Measurements from ENCODE around the gene ADTRP.

The ADTRP gene

GRCh38 chr6:11761744-11762620 lies 16.6 kb downstream of the ADTRP start:
- Histone ChIP-seq H3K9ac (ENCODE audit: low read length in 5 of 5) (no peak overlapping the region), H3K4me3 (ENCODE audit: low read depth in 1 of 5, low read length in 5 of 5) (no peak overlapping the region), H3K4me1 (ENCODE audit: control insufficient read depth in 5 of 5, insufficient read depth in 5 of 5, low read length in 5 of 5) (peaks cover 4 to 23% (median 19%) of the 10 kb centered on the region in 5 donors), H3K36me3 (ENCODE audit: control insufficient read depth in 5 of 5, insufficient read depth in 5 of 5, low read length in 5 of 5) (no peaks in the 10 kb centered on the region), H3K9me3 (ENCODE audit: control insufficient read depth in 5 of 5, low read length in 5 of 5) (peaks cover 0 to 7% (median 5%) of the 10 kb centered on the region in 5 donors), H3K27ac (ENCODE audit: low read depth, low read length) (no peak overlapping the region), H3K27me3 (ENCODE audit: control insufficient read depth in 5 of 5, insufficient read depth in 4 of 5, low read length in 5 of 5) (no peaks in the 10 kb centered on the region)

GRCh38 chr6:11760015-11760473 lies 18.6 kb downstream of the ADTRP start:
- no peak overlapping the region for H3K27ac ChIP-seq (ENCODE audit: low read depth, low read length)

GRCh38 chr6:11758878-11759277 lies 19.7 kb downstream of the ADTRP start:
- no peak overlapping the region for H3K4me3 ChIP-seq (ENCODE audit: low read depth in 1 of 5, low read length in 5 of 5)
- H3K27ac ChIP-seq (ENCODE audit: low read depth, low read length): no peak overlapping the region
- H3K9me3 ChIP-seq (ENCODE audit: control insufficient read depth in 5 of 5, low read length in 5 of 5): peaks cover 0 to 7% (median 5%) of the 10 kb centered on the region in 5 donors
- no peaks in the 10 kb centered on the region for H3K27me3 ChIP-seq (ENCODE audit: control insufficient read depth in 5 of 5, insufficient read depth in 4 of 5, low read length in 5 of 5)
- H3K9ac ChIP-seq (ENCODE audit: low read length in 5 of 5): no peak overlapping the region
- H3K36me3 ChIP-seq (ENCODE audit: control insufficient read depth in 5 of 5, insufficient read depth in 5 of 5, low read length in 5 of 5): no peaks in the 10 kb centered on the region
- peaks cover 0 to 16% (median 11%) of the 10 kb centered on the region in 5 donors for H3K4me1 ChIP-seq (ENCODE audit: control insufficient read depth in 5 of 5, insufficient read depth in 5 of 5, low read length in 5 of 5)

More at GRCh38 chr6:11760015-11760473, 18.6 kb downstream of the ADTRP start:
- H3K9me3 ChIP-seq (ENCODE audit: control insufficient read depth in 5 of 5, low read length in 5 of 5): peaks cover 0 to 7% (median 5%) of the 10 kb centered on the region in 5 donors
- H3K4me1 ChIP-seq (ENCODE audit: control insufficient read depth in 5 of 5, insufficient read depth in 5 of 5, low read length in 5 of 5): peaks cover 0 to 15% (median 11%) of the 10 kb centered on the region in 5 donors
- no peaks in the 10 kb centered on the region for H3K27me3 ChIP-seq (ENCODE audit: control insufficient read depth in 5 of 5, insufficient read depth in 4 of 5, low read length in 5 of 5)
- H3K4me3 ChIP-seq (ENCODE audit: low read depth in 1 of 5, low read length in 5 of 5): no peak overlapping the region
- no peak overlapping the region for H3K9ac ChIP-seq (ENCODE audit: low read length in 5 of 5)
- no peaks in the 10 kb centered on the region for H3K36me3 ChIP-seq (ENCODE audit: control insufficient read depth in 5 of 5, insufficient read depth in 5 of 5, low read length in 5 of 5)

GRCh38 chr6:11756726-11757125 lies 21.9 kb downstream of the ADTRP start:
- no peak overlapping the region for H3K27ac ChIP-seq (ENCODE audit: low read depth, low read length)

GRCh38 chr6:11756292-11756691 lies 22.3 kb downstream of the ADTRP start:
- peaks cover 0 to 6% (median 0%) of the 10 kb centered on the region in 5 donors for H3K4me1 ChIP-seq (ENCODE audit: control insufficient read depth in 5 of 5, insufficient read depth in 5 of 5, low read length in 5 of 5)

More at GRCh38 chr6:11756726-11757125, 21.9 kb downstream of the ADTRP start:
- H3K36me3 ChIP-seq (ENCODE audit: control insufficient read depth in 5 of 5, insufficient read depth in 5 of 5, low read length in 5 of 5): no peaks in the 10 kb centered on the region
- H3K9me3 ChIP-seq (ENCODE audit: control insufficient read depth in 5 of 5, low read length in 5 of 5): peaks cover 0 to 7% (median 5%) of the 10 kb centered on the region in 5 donors
- no peak overlapping the region for H3K4me3 ChIP-seq (ENCODE audit: low read depth in 1 of 5, low read length in 5 of 5)
- no peaks in the 10 kb centered on the region for H3K27me3 ChIP-seq (ENCODE audit: control insufficient read depth in 5 of 5, insufficient read depth in 4 of 5, low read length in 5 of 5)
- H3K4me1 ChIP-seq (ENCODE audit: control insufficient read depth in 5 of 5, insufficient read depth in 5 of 5, low read length in 5 of 5): peaks cover 0 to 6% (median 0%) of the 10 kb centered on the region in 5 donors
- H3K9ac ChIP-seq (ENCODE audit: low read length in 5 of 5): no peak overlapping the region

GRCh38 chr6:11755725-11756124 lies 22.9 kb downstream of the ADTRP start:
- H3K36me3 ChIP-seq (ENCODE audit: control insufficient read depth in 5 of 5, insufficient read depth in 5 of 5, low read length in 5 of 5): no peaks in the 10 kb centered on the region

More at GRCh38 chr6:11756292-11756691, 22.3 kb downstream of the ADTRP start:
- Histone ChIP-seq H3K9me3 (ENCODE audit: control insufficient read depth in 5 of 5, low read length in 5 of 5) (peaks cover 0 to 7% (median 5%) of the 10 kb centered on the region in 5 donors), H3K9ac (ENCODE audit: low read length in 5 of 5) (no peak overlapping the region), H3K27me3 (ENCODE audit: control insufficient read depth in 5 of 5, insufficient read depth in 4 of 5, low read length in 5 of 5) (no peaks in the 10 kb centered on the region), H3K27ac (ENCODE audit: low read depth, low read length) (no peak overlapping the region), H3K36me3 (ENCODE audit: control insufficient read depth in 5 of 5, insufficient read depth in 5 of 5, low read length in 5 of 5) (no peaks in the 10 kb centered on the region), H3K4me3 (ENCODE audit: low read depth in 1 of 5, low read length in 5 of 5) (no peak overlapping the region)

GRCh38 chr6:11754625-11755271 lies 23.9 kb downstream of the ADTRP start:
- no peak overlapping the region for H3K4me3 ChIP-seq (ENCODE audit: low read depth in 1 of 5, low read length in 5 of 5)
- no peaks in the 10 kb centered on the region for H3K36me3 ChIP-seq (ENCODE audit: control insufficient read depth in 5 of 5, insufficient read depth in 5 of 5, low read length in 5 of 5)
- H3K9ac ChIP-seq (ENCODE audit: low read length in 5 of 5): no peak overlapping the region
- no peaks in the 10 kb centered on the region for H3K27me3 ChIP-seq (ENCODE audit: control insufficient read depth in 5 of 5, insufficient read depth in 4 of 5, low read length in 5 of 5)
- peaks cover 0 to 6% (median 0%) of the 10 kb centered on the region in 5 donors for H3K4me1 ChIP-seq (ENCODE audit: control insufficient read depth in 5 of 5, insufficient read depth in 5 of 5, low read length in 5 of 5)
- H3K27ac ChIP-seq (ENCODE audit: low read depth, low read length): peak overlapping the region; percentile 48
- H3K9me3 ChIP-seq (ENCODE audit: control insufficient read depth in 5 of 5, low read length in 5 of 5): peaks cover 0 to 7% (median 5%) of the 10 kb centered on the region in 5 donors

More at GRCh38 chr6:11755725-11756124, 22.9 kb downstream of the ADTRP start:
- Histone ChIP-seq H3K27me3 (ENCODE audit: control insufficient read depth in 5 of 5, insufficient read depth in 4 of 5, low read length in 5 of 5) (no peaks in the 10 kb centered on the region), H3K9me3 (ENCODE audit: control insufficient read depth in 5 of 5, low read length in 5 of 5) (peaks cover 0 to 7% (median 5%) of the 10 kb centered on the region in 5 donors), H3K4me3 (ENCODE audit: low read depth in 1 of 5, low read length in 5 of 5) (no peak overlapping the region), H3K9ac (ENCODE audit: low read length in 5 of 5) (no peak overlapping the region), H3K27ac (ENCODE audit: low read depth, low read length) (peak overlapping the region; percentile 6), H3K4me1 (ENCODE audit: control insufficient read depth in 5 of 5, insufficient read depth in 5 of 5, low read length in 5 of 5) (peaks cover 0 to 6% (median 0%) of the 10 kb centered on the region in 5 donors)

- no peak overlapping the region for H3K9ac ChIP-seq (ENCODE audit: low read length in 5 of 5)
- peaks cover 0 to 6% (median 0%) of the 10 kb centered on the region in 5 donors for H3K4me1 ChIP-seq (ENCODE audit: control insufficient read depth in 5 of 5, insufficient read depth in 5 of 5, low read length in 5 of 5)
- no peaks in the 10 kb centered on the region for H3K36me3 ChIP-seq (ENCODE audit: control insufficient read depth in 5 of 5, insufficient read depth in 5 of 5, low read length in 5 of 5)
- peaks cover 0 to 7% (median 5%) of the 10 kb centered on the region in 5 donors for H3K9me3 ChIP-seq (ENCODE audit: control insufficient read depth in 5 of 5, low read length in 5 of 5)
- H3K27me3 ChIP-seq (ENCODE audit: control insufficient read depth in 5 of 5, insufficient read depth in 4 of 5, low read length in 5 of 5): no peaks in the 10 kb centered on the region
- H3K27ac ChIP-seq (ENCODE audit: low read depth, low read length): no peak overlapping the region
- H3K4me3 ChIP-seq (ENCODE audit: low read depth in 1 of 5, low read length in 5 of 5): no peak overlapping the region
These were observed 24.8 kb downstream of the ADTRP start for GRCh38 chr6:11753798-11754197.

- Histone ChIP-seq H3K27me3 (ENCODE audit: control insufficient read depth in 5 of 5, insufficient read depth in 4 of 5, low read length in 5 of 5) (no peaks in the 10 kb centered on the region), H3K9ac (ENCODE audit: low read length in 5 of 5) (no peak overlapping the region), H3K4me3 (ENCODE audit: low read depth in 1 of 5, low read length in 5 of 5) (no peak overlapping the region), H3K4me1 (ENCODE audit: control insufficient read depth in 5 of 5, insufficient read depth in 5 of 5, low read length in 5 of 5) (peaks cover 0 to 13% (median 0%) of the 10 kb centered on the region in 5 donors), H3K36me3 (ENCODE audit: control insufficient read depth in 5 of 5, insufficient read depth in 5 of 5, low read length in 5 of 5) (no peaks in the 10 kb centered on the region), H3K27ac (ENCODE audit: low read depth, low read length) (no peak overlapping the region), H3K9me3 (ENCODE audit: control insufficient read depth in 5 of 5, low read length in 5 of 5) (peaks cover 0 to 1% (median 0%) of the 10 kb centered on the region in 5 donors)
These were observed 26.2 kb downstream of the ADTRP start for GRCh38 chr6:11752360-11752759.

Measured in subcutaneous abdominal adipose tissue (tissue), 5 donors.